ENCODE measurements around the gene GFAP.

The GFAP gene

GRCh38 chr17:44924107-44924544 lies 8.8 kb upstream of the GFAP start:
- TF ChIP-seq GATA2 (IDR thresholded peaks at IDR 0.05; ENCODE audit: low read depth, low read length) (no peak), GATA3 (IDR thresholded peaks at IDR 0.05; ENCODE audit: low read depth, low read length) (no peak)

- TF ChIP-seq GATA2 (IDR thresholded peaks at IDR 0.05; ENCODE audit: low read depth, low read length) (peak; percentile 58), GATA3 (IDR thresholded peaks at IDR 0.05; ENCODE audit: low read depth, low read length) (no peak)
Measured at GRCh38 chr17:44922746-44923470, 7.6 kb upstream of the GFAP start.

- no peak for TF ChIP-seq GATA2 (IDR thresholded peaks at IDR 0.05; ENCODE audit: low read depth, low read length)
- TF ChIP-seq GATA3 (IDR thresholded peaks at IDR 0.05; ENCODE audit: low read depth, low read length) = no peak
Measured at GRCh38 chr17:44922136-44922535, 6.8 kb upstream of the GFAP start.

- TF ChIP-seq GATA2 (IDR thresholded peaks at IDR 0.05; ENCODE audit: low read depth, low read length) = no peak
- no peak for TF ChIP-seq GATA3 (IDR thresholded peaks at IDR 0.05; ENCODE audit: low read depth, low read length)
Measured at GRCh38 chr17:44921122-44921882, 6.0 kb upstream of the GFAP start.

- TF ChIP-seq GATA3 (IDR thresholded peaks at IDR 0.05; ENCODE audit: low read depth, low read length) = no peak
- TF ChIP-seq GATA2 (IDR thresholded peaks at IDR 0.05; ENCODE audit: low read depth, low read length) = no peak
Measured at GRCh38 chr17:44920565-44920940, 5.3 kb upstream of the GFAP start.

- no peak for TF ChIP-seq GATA3 (IDR thresholded peaks at IDR 0.05; ENCODE audit: low read depth, low read length)
- TF ChIP-seq GATA2 (IDR thresholded peaks at IDR 0.05; ENCODE audit: low read depth, low read length) = no peak
Measured at GRCh38 chr17:44919885-44920564, 4.7 kb upstream of the GFAP start.

GRCh38 chr17:44919411-44919810 lies 4.1 kb upstream of the GFAP start:
- TF ChIP-seq GATA3 (IDR thresholded peaks at IDR 0.05; ENCODE audit: low read depth, low read length) (no peak), GATA2 (IDR thresholded peaks at IDR 0.05; ENCODE audit: low read depth, low read length) (no peak)

- TF ChIP-seq GATA2 (IDR thresholded peaks at IDR 0.05; ENCODE audit: low read depth, low read length) (no peak), GATA3 (IDR thresholded peaks at IDR 0.05; ENCODE audit: low read depth, low read length) (no peak)
Measured at GRCh38 chr17:44918006-44918405, 2.7 kb upstream of the GFAP start.

- TF ChIP-seq GATA3 (IDR thresholded peaks at IDR 0.05; ENCODE audit: low read depth, low read length) = no peak
- TF ChIP-seq GATA2 (IDR thresholded peaks at IDR 0.05; ENCODE audit: low read depth, low read length) = no peak
Measured at GRCh38 chr17:44917456-44917855, 2.2 kb upstream of the GFAP start.

GRCh38 chr17:44916781-44917241 lies 1.5 kb upstream of the GFAP start:
- no peak for TF ChIP-seq GATA3 (IDR thresholded peaks at IDR 0.05; ENCODE audit: low read depth, low read length)
- no peak for TF ChIP-seq GATA2 (IDR thresholded peaks at IDR 0.05; ENCODE audit: low read depth, low read length)

- TF ChIP-seq GATA2 (IDR thresholded peaks at IDR 0.05; ENCODE audit: low read depth, low read length) = no peak
- no peak for TF ChIP-seq GATA3 (IDR thresholded peaks at IDR 0.05; ENCODE audit: low read depth, low read length)
Measured at GRCh38 chr17:44915862-44916780, 821 bp upstream of the GFAP start.

GRCh38 chr17:44914698-44915271 lies 515 bp downstream of the GFAP start:
- TF ChIP-seq GATA3 (IDR thresholded peaks at IDR 0.05; ENCODE audit: low read depth, low read length) (no peak), GATA2 (IDR thresholded peaks at IDR 0.05; ENCODE audit: low read depth, low read length) (no peak)

GRCh38 chr17:44914148-44914547 lies 1.2 kb downstream of the GFAP start:
- TF ChIP-seq GATA2 (IDR thresholded peaks at IDR 0.05; ENCODE audit: low read depth, low read length) (no peak), GATA3 (IDR thresholded peaks at IDR 0.05; ENCODE audit: low read depth, low read length) (no peak)

Measured in SH-SY5Y (cell line).